8988T (cell line): ENCODE results near the gene KNSTRN.
A peak's percentile ranks its signal among the peaks of the same experiment; 100 is the strongest.

ENCODE experiments used
- DNase-seq: peaks from one replicate; pipeline ENCODE4 v3.0.0; 2011

KNSTRN gene

GRCh38 chr15:40405501-40406381 lies 23.2 kb downstream of the KNSTRN start, which contains the start of gene IVD:
TSS of gene IVD (plus strand) at chr15:40405795. CDS start at chr15:40405828, 33 bp downstream.
- peak; percentile 93 for DNase-seq

DNA sequence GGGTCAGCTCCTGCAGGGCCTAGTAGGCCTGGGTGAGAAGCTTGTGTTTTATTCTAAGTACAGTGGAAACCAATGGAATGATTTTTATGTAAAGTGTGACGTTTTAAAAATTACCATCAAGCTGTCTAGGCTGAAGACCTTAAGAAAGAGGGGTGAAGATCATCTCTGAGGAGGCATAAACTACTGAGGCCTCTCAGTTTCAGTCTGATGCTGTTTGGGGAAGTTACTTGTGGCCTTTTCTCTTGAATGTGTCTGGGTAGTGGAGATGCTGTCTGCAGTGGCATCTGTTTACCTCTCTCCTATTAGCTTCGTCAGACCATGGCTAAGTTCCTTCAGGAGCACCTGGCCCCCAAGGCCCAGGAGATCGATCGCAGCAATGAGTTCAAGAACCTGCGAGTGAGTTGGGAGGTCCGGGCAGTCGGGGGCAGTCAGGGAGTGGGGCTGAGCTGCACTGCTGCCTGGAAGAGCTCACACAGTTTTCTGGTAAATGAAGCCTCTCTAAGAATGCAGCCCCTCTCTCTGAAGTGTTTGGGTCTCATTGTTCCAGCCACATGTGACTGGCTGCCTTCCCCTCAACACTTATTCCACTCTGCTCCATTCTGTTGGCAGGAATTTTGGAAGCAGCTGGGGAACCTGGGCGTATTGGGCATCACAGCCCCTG lies 24.9 kb downstream of the KNSTRN start:
- no peak for DNase-seq

- DNase-seq = no peak
Measured at GRCh38 chr15:40409366-40409765, 26.8 kb downstream of the KNSTRN start.

DNA sequence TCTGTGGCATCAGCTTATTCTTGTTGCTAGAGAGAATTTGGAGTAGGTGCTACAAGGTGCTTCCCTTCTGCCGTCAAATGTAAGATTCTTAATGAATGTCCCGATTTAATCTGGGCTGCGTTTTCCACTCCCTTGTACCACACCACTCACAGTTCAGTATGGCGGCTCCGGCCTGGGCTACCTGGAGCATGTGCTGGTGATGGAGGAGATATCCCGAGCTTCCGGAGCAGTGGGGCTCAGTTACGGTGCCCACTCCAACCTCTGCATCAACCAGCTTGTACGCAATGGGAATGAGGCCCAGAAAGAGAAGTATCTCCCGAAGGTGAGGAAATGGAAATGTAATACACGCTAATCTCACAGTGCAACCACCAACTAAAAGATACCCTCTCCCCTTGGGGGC lies 28.0 kb downstream of the KNSTRN start:
- no peak for DNase-seq

- DNase-seq = no peak
Measured at GRCh38 chr15:40412095-40412759, 29.7 kb downstream of the KNSTRN start.

DNA sequence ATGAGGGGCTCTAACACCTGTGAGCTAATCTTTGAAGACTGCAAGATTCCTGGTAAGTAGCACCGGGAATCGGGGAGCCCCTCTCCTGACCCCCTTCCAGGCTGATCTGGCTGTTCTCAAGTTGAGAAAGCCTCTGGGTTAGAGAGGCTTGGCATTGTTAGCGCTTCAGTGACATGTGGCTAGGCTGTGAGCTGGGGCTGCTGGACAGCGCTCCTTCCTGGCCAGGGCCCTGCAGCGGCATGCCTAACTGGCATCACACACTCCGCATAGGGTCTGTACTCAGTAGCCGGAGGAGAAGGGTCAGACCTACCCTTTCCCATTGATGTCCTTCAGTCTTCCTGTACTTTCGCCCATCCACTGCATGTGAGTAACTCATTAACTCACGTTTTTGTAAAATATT lies 30.5 kb downstream of the KNSTRN start:
- DNase-seq = no peak

DNA sequence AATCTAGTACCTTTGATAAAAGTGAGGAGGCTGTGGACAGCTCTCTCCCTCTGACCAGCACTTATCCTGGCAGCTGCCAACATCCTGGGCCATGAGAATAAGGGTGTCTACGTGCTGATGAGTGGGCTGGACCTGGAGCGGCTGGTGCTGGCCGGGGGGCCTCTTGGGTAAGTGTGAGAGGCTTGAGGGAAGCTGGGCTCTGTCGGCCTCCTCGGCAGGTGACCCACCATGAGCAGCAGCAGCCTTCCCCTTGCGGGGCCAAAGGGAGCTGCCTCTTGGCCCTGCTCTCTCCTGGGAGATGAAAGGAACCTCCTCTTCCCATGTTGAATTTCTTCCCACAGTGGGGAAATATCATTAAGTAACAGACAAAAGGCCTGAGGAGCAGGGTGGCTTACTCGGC lies 32.3 kb downstream of the KNSTRN start:
- DNase-seq = no peak

- DNase-seq = no peak
Measured at GRCh38 chr15:40415226-40415625, 32.7 kb downstream of the KNSTRN start.

GRCh38 chr15:40416056-40416455 lies 33.5 kb downstream of the KNSTRN start:
- DNase-seq = no peak

DNA sequence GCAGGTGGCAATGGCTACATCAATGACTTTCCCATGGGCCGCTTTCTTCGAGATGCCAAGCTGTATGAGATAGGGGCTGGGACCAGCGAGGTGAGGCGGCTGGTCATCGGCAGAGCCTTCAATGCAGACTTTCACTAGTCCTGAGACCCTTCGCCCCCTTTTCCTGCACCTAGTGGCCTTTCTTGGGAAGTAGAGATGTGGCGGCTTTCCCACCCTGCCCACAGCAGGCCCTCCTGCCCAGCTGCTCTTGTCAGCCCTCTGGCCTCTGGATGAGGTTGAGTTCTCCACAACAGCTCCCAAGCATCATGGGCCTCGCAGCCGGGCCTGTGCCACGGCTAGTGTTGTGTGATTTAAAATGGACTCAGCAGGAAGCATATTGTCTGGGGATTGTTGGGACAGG lies 35.6 kb downstream of the KNSTRN start:
- no peak for DNase-seq

- no peak for DNase-seq
Measured at GRCh38 chr15:40420071-40420713, 37.7 kb downstream of the KNSTRN start.

GRCh38 chr15:40420793-40421192 lies 38.3 kb downstream of the KNSTRN start:
- DNase-seq = no peak

DNA sequence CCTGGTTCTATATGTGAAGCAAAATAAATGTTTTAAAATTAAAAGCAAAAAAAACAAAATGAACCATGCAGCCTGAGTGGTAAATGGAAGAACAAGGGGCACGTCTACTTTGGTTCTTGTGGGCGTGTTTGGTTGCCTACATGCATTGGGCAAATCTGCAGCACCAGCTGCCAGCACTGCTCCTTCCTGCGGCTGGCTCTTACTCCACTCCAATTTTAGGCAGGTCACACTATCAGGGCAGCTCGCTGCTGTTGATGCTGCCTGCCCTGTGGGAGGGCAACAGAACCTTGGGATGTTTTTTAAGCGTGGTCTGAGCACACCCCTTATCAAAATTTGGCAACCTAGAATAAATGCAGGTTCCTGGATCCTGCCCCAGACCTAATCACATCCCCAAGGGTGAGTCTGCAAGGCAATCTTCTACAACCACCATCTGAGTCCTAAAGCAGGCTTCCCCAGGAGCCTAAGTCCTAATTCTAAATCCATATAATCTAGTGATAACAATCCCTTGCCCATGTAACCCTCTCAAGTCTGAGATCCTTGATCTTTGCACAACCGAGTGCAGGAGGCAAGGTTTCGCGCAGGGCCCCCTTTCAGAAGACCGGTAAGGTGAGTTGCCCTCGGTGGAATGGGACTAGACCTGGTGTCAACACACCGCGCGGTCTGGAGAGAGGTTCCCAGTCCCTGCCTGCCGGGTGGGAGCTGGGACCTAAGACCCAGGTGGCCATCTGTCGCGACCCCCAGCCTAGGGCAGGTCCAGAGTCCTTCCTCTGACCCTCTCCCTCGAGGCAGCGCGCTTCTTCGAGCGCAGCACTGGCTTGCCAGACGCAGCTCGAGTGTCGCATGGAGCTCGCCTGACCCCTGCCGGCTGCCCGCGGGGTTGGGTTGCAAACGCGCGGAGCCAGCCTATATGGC lies 39.0 kb downstream of the KNSTRN start:
- peak; percentile 58 for DNase-seq

GRCh38 chr15:40424483-40425115 lies 42.1 kb downstream of the KNSTRN start:
- no peak for DNase-seq

- no peak for DNase-seq
Measured at GRCh38 chr15:40425681-40426080, 43.2 kb downstream of the KNSTRN start.

GRCh38 chr15:40427188-40427587 lies 44.7 kb downstream of the KNSTRN start:
- no peak for DNase-seq

DNA sequence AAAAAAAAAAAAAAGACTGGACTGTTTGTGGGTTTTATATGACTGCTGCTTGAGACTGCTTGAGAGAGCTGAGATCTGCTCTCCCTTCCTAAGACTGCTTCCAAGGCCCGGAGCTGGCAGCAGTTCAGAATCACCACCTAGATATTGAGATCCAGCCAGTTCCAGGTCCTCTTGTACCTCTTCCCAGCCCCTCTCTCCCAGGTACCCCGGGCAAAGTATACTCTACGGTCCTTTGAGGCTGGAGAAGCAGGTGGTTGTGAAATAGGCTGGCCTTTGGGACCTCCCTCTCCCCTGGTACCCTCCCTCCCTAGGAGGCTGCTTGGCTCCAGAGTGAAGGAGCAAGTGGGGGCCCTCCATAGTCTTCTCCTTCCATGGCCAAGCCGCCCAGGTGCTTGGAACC lies 45.7 kb downstream of the KNSTRN start:
- DNase-seq = no peak

DNA sequence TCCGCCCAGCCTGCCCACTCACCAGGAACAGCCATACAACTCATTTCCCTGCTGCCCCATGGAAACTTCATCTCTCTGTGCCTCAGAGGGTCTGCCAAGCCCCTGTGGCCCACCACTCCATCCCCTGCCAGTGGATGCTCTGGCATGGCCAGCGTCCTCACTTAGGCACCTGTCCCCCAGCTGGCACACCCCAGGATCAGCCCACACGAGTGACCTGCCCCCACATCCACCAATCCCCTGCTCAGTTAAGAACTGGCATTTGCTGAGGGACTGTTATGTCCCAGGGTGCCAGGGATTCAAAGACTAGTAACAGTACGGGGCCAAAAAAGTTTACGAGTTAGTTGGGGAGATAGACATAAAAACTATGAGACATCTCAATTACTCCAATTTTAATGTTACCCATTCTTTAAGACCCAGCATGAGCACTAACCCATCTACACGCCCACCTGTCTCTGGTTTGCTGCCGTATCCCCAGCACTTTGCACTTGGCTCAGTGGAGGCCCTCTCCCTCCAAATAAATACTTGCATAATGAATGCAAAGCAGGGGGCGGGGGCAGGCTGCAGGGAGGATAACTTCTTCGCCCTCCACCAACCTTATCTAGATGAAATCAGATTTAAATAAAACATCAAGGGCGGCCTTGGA lies 46.7 kb downstream of the KNSTRN start:
- no peak for DNase-seq

DNA sequence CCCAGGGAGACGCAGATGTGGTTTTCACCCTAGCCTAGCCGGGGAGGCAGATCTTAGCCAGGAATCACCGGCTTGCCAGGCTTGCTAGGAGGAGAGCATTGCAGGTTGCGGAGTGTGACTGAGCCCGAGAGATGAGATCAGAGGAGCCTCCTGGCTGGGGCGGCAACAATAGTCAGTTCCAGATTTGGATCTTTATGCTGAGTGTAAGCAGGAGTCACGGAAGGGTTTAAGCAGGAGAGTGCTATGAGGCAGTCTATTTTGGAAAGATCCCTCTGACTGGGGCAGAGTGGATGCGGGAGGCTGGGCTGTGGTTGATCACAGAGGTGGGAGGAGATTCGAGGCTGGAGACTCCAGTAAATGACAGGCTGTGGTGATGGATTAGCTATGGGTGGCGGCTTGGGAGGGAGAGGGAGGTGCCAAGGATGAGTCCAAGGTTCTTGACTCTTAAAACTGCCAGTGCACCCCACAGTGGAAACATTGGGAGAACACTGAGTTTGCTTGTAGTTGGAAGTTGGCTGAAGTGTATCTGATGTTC lies 47.8 kb downstream of the KNSTRN start:
- no peak for DNase-seq

DNA sequence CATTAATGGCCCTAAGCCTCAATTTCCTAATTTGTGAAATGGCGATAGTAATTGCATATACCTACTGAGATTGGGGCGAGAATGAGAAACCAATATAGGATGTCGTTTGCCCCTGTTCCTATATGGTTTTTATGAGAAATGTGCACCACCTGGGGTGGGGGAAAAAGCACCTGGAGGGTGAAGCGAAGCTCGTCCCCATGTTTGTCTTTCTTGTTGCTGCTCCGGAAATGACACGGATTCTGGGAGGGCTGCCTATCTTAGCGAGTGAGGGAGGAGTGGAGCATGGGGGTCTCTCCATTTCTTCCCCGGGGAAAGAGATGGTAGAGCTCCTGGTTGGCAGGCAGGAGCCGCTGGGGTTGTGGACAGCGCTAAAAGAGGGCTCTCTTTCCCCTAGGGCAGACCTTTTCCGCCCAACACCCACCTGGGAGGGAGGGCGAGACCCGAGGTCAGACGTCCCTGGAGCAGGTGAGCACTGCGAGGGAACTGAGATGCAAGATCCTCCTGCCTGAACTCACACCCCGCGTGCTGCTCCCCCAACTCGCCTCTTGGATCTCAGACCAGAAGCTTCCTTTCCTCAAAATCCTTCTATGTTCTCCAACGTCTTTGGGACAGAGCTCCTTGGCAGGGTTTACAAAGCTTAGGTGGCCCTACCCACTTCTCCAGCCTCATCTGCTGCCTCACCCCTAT lies 52.6 kb downstream of the KNSTRN start:
- DNase-seq = no peak
